ENCODE measurements around the gene ING2. TPM values are rescaled to one million over a fixed set of nuclear protein-coding genes. Genes with fewer than 3 reads are reported as not detected.

The ING2 gene
- total RNA-seq, 1 experiment from 2014 or later, result 4.2 TPM

DNA sequence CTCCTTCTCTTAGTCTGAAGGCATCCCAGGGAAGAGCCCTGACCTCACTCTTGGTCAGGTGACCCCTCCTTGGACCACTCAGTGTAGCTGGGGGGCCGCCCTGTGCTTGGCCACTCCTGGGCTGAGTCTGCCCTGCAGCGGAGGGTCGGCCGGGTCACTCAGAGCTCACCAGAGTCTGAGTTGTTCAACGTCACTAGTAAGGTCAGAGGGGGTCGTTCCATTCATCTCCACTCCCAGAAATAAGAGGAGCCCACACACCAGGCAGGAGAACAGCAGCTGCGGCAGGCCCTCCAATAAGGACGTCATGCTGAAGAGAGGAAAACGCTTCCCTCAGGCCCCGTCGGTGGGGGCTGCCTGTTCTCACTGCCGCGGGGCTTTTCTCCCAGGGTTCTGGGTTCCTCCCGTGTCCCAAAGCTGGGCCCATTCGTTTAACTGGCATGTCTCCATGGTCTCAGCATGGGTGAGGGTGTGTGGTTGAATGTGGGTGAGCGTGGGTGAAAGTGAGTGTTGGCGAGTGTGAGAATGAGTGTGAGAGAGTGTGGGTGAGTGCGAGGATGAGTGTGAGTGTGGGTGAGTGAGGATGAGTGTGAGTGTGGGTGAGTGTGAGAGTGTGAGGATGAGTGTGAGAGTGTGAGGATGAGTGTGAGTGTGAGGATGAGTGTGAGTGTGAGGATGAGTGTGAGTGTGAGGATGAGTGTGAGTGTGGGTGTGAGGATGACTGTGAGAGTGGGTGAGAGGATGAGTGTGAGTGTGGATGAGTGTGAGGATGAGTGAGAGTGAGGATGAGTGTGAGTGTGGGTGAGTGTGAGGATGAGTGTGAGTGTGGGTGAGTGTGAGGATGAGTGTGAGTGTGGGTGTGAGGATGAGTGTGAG is 47.7 kb downstream of the ING2 start:
- RAD21 ChIA-PET (ENCODE audit: low non-redundant PET in 1 of 2, low total read pairs in 2 of 2, uncharacterized antibody in 2 of 2, unreplicated experiment in 2 of 2), result no interaction called here
- Histone ChIP-seq H3K27ac (ENCODE audit: low read depth, low read length) (no peak overlapping the region), H3K9me3 (ENCODE audit: control insufficient read depth in 1 of 2, insufficient read depth in 1 of 2, low read depth in 1 of 2, low read length in 2 of 2) (no peaks in the 10 kb centered on the region), H3K4me3 (replicated peaks in 1 of 2; ENCODE audit: low read depth in 1 of 2, low read length in 2 of 2) (no peak overlapping the region), H4K20me1 (ENCODE audit: insufficient read depth) (no peaks in the 10 kb centered on the region), H3K79me2 (ENCODE audit: insufficient read depth, low read length) (no peaks in the 10 kb centered on the region), H2AFZ (ENCODE audit: low read depth, low read length, poor library complexity, severe bottlenecking) (no peak overlapping the region), H3K9ac (ENCODE audit: low read length) (no peak overlapping the region), H3K4me1 (ENCODE audit: control insufficient read depth in 1 of 2, insufficient read depth in 2 of 2, low read length in 2 of 2) (no peaks in the 10 kb centered on the region), H3K4me2 (ENCODE audit: low read length) (no peak overlapping the region), H3K9me2 (ENCODE audit: insufficient read depth) (no peaks in the 10 kb centered on the region), H3K36me3 (ENCODE audit: control insufficient read depth in 1 of 2, insufficient read depth in 2 of 2, low read length in 2 of 2) (no peaks in the 10 kb centered on the region), H3K27me3 (ENCODE audit: insufficient read depth, low read length) (no peaks in the 10 kb centered on the region)
- intact Hi-C loops (cut with micrococcal nuclease), result no loop called here
- no peak for DNase-seq (ENCODE audit: low read depth, low spot score)
- POLR2A ChIA-PET, result no interaction called here
- TF ChIP-seq POLR2A (IDR thresholded peaks at IDR 0.05; ENCODE audit: borderline replicate concordance, extremely low read depth, insufficient read depth, insufficient read length) (no peak), EZH2phosphoT487 (IDR thresholded peaks at IDR 0.05; ENCODE audit: borderline replicate concordance) (no peak), RAD21 (IDR thresholded peaks at IDR 0.05; ENCODE audit: low read depth) (no peak), ELF1 (IDR thresholded peaks at IDR 0.05; ENCODE audit: borderline replicate concordance, low read depth) (no peak), EGR1 (IDR thresholded peaks at IDR 0.05; ENCODE audit: low read depth) (no peak), FOSL1 (IDR thresholded peaks at IDR 0.05; ENCODE audit: low read depth) (no peak), SIN3A (IDR thresholded peaks at IDR 0.05; ENCODE audit: low read depth) (no peak), SP1 (IDR thresholded peaks at IDR 0.05; ENCODE audit: low read depth) (no peak), POLR2AphosphoS5 (IDR thresholded peaks at IDR 0.05; ENCODE audit: low read depth, low read length) (no peak), CBX3 (IDR thresholded peaks at IDR 0.05; ENCODE audit: low read depth) (no peak), CEBPB (IDR thresholded peaks at IDR 0.05; ENCODE audit: low read depth) (no peak), ZFX (IDR thresholded peaks at IDR 0.05) (no peak), YY1 (IDR thresholded peaks at IDR 0.05; ENCODE audit: extremely low read depth, insufficient replicate concordance, low read depth, low read length) (no peak), TCF7L2 (IDR thresholded peaks at IDR 0.05; ENCODE audit: borderline replicate concordance, extremely low read depth, insufficient read depth, insufficient read length) (no peak), ZNF274 (IDR thresholded peaks at IDR 0.05; ENCODE audit: low read depth, low read length) (no peak), EZH2 (IDR thresholded peaks at IDR 0.05) (no peak)
- TF ChIP-seq, protein P1, sequence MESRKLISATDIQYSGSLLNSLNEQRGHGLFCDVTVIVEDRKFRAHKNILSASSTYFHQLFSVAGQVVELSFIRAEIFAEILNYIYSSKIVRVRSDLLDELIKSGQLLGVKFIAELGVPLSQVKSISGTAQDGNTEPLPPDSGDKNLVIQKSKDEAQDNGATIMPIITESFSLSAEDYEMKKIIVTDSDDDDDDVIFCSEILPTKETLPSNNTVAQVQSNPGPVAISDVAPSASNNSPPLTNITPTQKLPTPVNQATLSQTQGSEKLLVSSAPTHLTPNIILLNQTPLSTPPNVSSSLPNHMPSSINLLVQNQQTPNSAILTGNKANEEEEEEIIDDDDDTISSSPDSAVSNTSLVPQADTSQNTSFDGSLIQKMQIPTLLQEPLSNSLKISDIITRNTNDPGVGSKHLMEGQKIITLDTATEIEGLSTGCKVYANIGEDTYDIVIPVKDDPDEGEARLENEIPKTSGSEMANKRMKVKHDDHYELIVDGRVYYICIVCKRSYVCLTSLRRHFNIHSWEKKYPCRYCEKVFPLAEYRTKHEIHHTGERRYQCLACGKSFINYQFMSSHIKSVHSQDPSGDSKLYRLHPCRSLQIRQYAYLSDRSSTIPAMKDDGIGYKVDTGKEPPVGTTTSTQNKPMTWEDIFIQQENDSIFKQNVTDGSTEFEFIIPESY (IDR thresholded peaks at IDR 0.05; ENCODE audit: extremely low read depth, insufficient replicate concordance, low read length), result no peak
- TF ChIP-seq, protein P2, sequence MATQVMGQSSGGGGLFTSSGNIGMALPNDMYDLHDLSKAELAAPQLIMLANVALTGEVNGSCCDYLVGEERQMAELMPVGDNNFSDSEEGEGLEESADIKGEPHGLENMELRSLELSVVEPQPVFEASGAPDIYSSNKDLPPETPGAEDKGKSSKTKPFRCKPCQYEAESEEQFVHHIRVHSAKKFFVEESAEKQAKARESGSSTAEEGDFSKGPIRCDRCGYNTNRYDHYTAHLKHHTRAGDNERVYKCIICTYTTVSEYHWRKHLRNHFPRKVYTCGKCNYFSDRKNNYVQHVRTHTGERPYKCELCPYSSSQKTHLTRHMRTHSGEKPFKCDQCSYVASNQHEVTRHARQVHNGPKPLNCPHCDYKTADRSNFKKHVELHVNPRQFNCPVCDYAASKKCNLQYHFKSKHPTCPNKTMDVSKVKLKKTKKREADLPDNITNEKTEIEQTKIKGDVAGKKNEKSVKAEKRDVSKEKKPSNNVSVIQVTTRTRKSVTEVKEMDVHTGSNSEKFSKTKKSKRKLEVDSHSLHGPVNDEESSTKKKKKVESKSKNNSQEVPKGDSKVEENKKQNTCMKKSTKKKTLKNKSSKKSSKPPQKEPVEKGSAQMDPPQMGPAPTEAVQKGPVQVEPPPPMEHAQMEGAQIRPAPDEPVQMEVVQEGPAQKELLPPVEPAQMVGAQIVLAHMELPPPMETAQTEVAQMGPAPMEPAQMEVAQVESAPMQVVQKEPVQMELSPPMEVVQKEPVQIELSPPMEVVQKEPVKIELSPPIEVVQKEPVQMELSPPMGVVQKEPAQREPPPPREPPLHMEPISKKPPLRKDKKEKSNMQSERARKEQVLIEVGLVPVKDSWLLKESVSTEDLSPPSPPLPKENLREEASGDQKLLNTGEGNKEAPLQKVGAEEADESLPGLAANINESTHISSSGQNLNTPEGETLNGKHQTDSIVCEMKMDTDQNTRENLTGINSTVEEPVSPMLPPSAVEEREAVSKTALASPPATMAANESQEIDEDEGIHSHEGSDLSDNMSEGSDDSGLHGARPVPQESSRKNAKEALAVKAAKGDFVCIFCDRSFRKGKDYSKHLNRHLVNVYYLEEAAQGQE (IDR thresholded peaks at IDR 0.05; ENCODE audit: low read depth), result no peak
- TF ChIP-seq, protein P3, sequence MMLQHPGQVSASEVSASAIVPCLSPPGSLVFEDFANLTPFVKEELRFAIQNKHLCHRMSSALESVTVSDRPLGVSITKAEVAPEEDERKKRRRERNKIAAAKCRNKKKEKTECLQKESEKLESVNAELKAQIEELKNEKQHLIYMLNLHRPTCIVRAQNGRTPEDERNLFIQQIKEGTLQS (IDR thresholded peaks at IDR 0.05), result no peak
- TF ChIP-seq, protein P4, sequence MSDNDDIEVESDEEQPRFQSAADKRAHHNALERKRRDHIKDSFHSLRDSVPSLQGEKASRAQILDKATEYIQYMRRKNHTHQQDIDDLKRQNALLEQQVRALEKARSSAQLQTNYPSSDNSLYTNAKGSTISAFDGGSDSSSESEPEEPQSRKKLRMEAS (IDR thresholded peaks at IDR 0.05), result no peak
- BruUV-seq (replicated peaks), result no TSS peak
- CTCF ChIA-PET, result no interaction called here
- ATAC-seq, result no peak

Data from HCT116 (cell line).